ENCODE data around the gene TSC2.
A peak's percentile ranks its signal among the peaks of the same experiment; 100 is the strongest.
"Not testable (repeated sequence)": the region's sequence is repeated elsewhere in the genome, so short reads cannot be mapped to it uniquely, and the experiment has no call there.

TSC2 gene

DNA sequence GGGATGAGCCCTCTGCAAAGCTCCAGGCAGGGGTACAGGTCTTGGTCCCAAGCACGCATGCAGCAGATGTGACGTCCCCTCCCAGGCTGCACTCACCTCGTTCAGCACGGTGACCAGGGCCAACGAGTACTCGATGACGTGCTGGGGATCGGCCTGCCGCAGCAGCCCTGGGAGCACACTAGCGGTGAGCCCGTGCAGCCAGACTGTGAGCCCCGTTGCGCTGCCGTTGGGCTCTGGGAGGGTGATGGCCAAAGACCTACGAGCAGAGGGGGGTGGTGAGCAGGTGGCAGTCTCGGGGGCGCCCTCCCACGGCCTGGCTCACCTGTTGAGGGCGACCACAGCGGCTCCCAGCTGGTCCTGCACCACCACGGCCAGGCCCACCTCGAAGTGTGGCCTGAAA is 58.0 kb downstream of the TSC2 start:
- DNase-seq (ENCODE audit: low spot score): peak; percentile 18

DNA sequence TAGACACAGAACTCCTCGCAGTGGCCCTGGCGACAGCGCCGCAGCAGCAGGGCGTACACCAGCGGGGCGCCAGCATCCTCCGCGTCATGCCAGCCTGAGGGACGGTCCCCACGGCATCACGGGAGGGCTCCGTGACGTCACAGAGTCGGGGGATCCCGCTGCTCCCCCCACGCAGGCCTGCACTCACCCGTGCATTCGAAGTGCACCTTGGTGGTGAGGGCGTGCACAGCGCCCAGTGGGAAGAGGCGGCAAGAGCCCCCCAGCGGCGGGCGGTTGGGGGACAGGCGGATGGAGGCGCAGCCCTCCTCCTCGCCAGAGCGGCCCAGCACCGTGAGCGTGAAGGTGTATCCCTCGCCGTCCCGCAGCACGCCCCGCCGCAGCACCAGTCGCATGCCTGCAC is 58.4 kb downstream of the TSC2 start:
- not testable (repeated sequence) for DNase-seq (ENCODE audit: low spot score)

DNA sequence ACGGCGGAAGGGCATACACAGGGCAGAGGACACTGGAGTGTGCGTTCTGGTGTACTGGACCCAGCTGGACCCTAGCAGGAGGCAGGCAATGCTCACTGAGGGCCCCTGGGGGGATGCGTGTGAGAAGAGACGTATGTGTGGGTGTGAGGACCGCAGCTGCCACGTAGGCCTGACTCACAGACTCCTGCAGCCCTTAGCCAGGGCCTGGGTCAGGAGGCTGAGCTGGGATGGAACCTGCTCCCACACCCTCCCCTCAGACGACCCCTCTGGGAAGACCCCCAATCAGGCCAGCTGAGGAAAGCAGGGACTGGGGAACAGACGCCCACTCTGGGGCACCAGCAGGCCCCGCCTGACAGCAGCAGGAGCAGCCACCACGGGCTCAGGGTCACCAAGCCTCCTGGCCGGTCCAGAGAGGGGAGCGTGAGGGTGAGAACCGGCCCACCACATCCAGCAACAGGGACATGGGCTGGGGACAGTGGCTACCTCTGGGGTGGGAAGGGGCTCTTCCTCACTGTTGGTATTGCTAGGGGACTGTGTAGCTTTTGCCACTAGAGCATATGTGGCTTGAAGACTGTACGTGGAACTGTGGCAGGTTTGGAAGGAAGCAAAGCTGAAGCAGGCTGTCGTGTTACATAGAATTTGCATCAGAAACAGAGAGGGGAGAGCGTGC is 59.5 kb downstream of the TSC2 start:
- not testable (repeated sequence) for DNase-seq (ENCODE audit: low spot score)

DNA sequence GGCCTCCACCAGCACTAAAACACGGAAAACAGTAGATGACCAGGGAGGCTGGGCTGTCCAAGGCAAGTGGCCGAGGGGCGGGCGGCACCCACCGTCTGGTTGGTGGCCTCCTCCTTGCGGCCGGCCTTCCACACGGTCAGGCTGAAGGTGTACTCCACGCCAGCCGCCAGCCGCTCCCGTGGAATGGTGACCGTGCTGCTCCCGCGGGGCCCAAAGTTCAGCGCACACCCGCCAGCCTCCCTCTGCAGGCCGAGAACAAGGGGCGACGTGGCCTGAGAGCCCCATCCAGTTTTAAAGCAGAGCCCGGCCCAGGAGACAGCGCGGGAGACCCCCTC is 60.0 kb downstream of the TSC2 start:
- not testable (repeated sequence) for DNase-seq (ENCODE audit: low spot score)

DNA sequence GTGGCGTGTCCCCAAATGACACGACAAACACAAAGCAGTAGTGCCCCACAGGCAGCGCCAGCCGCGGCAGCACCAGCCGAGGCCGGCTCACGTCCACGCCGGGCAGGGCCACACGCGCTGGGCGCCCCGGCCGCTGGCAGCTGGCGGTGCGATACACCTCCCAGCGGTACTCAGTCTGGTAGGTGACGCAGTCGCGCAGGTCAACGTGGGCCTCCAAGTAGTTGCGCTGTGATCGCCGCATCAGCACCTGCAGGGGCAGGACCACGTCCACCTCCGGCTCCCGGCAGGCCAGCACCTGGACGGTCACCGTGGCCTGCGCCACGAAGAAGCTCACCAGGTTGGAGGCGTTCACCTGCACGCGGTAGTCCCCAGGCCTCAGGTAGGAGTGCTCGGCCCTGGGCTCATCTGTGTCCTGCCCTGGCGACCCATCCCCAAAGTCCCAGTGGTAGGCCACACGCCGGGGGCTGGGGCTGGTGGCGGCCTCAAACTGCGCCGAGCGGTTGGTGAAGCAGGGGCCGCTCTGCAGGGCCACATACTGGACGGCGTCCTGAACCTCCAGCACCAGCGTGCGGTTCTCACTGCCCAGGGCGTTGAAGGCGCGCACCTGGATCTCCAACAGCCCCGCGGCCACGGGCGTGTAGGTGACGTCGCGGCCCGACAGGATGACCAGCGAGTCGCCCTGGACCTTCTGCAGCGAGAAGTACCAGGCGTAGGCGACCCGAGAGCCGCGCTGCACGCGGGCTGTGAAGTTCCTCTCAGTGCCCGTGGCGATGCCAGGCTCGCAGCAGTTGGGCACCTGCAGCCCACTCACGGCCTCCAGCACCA is 60.9 kb downstream of the TSC2 start:
- not testable (repeated sequence) for DNase-seq (ENCODE audit: low spot score)

DNA sequence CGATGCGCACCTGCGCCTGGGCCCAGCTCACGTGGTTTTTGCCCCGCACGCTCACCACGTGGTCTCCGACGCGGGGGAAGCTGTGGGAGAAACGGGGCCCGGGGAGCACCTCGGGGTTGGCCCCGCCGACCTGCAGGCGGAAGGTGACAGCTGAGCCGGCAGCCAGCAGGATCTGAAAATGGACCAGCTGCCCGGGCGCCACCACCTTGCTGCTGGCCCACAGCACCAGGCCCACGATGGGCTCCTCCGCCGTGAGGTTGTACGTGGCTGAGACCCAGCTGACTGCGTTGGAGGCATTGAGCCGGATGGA is 61.4 kb downstream of the TSC2 start:
- DNase-seq (ENCODE audit: low spot score): not testable (repeated sequence)

DNA sequence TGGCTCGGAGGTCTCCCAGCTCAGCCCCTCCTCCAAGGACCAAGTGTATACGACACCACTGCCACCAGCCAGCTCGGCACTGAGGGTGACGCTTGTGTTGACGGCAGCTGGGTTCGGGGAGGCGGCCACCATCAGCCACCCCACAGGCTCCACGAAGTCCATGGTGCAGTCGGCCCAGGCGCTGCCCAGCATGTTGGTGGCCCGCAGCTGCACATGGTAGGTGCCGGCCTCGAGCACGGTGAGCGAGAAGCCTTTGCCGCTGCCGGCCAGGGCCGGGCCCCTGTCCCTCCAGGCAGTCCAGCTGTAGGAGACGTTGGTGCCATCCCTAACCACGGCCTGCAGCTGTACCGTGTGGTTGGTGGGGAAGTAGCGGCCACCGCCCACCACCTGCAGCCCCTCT is 62.1 kb downstream of the TSC2 start:
- not testable (repeated sequence) for DNase-seq (ENCODE audit: low spot score)

DNA sequence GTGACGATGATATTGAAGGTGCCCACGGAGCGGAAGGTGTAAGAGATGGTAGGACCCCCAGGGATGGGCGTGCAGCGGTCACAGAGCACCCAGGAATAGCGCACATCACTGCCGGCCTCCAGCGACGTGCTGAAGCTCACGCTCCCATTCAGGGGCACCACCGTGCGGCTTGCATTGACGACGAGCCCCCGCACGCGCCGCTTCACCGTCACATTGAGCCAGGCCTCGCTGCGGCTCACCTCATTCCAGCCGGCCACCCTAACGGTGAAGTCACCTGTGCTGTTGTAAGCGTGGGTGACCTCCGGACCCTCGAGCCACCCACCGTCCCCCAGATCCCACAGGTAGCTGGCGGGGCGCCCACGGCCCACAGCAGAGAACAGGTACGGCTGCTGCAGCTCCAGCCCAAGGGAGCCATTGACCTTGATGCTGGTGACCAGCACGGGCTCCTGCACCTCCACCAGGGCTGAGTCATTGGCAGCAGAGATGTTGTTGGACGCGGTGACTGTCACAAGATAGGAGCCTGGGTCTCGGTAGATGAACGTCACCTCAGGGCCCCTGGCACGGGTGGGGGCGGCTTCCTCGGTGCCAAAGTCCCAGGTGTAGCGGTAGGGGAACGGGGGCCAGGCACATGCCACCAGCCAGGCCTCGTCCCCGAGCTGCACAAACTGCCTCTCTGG is 62.7 kb downstream of the TSC2 start:
- DNase-seq (ENCODE audit: low spot score): not testable (repeated sequence)

DNA sequence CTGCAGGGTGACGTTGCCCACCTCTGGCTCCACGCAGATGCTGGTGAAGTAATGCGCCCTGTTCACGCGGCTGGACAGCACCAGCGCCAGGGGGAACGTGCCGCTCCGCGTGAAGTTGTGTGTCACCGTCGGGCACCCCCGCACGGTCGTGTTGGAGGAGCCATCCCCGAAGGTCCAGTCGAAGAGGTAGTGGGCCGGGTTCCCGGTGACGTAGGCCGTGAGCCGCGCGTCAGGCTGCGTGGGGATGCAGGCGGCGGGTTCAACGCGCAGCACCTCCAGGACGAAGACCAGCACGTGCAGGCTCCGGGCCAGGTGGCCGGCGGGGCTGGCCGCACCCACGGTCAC is 63.2 kb downstream of the TSC2 start:
- not testable (repeated sequence) for DNase-seq (ENCODE audit: low spot score)

DNA sequence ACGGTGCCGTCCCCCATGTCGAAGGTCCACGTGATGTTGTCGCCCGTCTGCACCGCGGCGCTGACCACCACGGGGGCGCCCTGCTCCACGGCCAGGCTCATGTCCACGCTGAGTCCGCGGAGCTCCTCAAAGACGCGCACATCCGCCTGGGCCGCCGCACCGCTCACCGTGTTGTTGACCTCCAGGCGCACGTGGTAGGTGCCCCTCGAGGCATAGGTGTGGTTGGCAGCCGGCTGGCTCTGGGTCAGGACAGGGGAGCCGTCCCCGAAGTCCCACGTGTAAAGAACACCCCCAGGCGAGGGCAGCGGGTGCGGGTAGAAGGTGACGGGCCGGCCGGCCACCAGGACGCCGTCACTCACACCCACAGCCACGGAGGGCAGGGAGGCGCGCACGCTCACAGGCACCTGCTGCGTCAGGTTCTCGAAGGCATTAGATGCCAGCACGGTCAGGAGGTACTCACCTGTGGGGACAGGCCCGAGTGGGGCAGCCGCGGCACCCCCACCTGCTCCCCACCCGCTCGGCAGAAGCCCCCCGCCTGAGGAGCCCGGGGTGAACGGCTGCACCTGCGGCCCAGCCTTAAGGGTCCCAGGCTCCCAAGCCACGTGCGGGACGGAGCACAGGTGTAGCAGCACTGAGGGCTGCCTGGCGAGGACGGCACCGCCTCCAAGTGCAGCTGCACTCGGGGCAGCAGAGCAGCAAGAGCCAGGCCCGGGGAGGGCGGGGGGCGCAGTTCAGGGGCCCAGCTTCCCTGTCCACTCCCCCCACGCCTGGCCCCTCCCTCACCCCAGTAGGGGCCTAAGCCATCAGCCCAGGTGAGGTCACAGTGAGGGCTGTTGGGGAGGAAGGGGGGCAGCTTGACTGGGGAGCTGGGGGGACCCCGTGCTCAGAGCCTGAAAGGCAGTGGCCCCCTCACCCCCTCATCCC is 63.9 kb downstream of the TSC2 start:
- DNase-seq (ENCODE audit: low spot score): not testable (repeated sequence)

DNA sequence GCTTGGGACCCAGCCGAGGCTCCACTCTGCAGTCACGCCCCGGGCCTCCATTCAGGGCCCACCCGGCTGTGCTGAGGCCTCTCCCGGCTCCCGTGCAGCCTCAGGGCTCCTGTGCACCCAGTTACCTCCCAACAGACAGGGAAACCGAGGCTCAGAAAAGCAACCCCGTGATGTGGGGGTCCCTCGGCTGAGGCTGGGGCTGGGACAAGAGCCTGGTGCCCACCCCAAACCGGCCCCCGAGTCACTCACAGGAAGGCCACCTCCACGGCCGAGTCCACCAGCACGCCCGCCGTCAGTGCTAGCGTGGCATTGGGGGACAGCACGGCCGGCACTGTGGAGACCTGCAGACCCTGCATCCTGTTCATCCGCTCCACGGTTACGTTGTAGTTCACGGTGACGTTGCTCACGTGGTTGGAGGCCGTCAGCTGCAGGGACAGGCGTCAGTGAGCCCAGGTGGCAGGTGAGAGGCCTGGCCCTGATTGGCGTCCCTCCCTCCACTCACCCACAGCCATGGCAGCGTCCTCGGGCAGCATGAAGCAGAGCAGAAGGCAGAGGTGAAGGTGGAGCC is 64.8 kb downstream of the TSC2 start:
- DNase-seq (ENCODE audit: low spot score): not testable (repeated sequence)

DNA sequence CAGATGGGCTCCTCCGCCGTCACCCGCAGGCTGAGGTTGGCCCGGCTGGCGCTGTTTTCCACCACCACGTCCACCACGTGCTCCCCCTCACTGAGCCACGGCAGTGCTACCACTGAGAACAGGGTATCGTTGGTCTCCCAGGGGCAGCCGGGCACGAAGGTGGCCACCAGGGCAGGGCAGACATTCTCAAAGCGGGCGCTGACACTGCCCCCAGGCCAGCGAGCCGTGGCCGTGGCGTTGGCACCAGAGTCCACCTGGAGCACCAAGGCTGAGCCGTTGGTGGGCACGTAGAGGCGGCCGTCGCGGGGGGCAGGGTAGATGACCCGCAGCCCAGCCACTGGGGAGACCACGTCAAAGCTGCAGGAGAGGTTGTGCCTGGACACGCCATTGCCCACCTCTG is 66.4 kb downstream of the TSC2 start:
- DNase-seq (ENCODE audit: low spot score): not testable (repeated sequence)

DNA sequence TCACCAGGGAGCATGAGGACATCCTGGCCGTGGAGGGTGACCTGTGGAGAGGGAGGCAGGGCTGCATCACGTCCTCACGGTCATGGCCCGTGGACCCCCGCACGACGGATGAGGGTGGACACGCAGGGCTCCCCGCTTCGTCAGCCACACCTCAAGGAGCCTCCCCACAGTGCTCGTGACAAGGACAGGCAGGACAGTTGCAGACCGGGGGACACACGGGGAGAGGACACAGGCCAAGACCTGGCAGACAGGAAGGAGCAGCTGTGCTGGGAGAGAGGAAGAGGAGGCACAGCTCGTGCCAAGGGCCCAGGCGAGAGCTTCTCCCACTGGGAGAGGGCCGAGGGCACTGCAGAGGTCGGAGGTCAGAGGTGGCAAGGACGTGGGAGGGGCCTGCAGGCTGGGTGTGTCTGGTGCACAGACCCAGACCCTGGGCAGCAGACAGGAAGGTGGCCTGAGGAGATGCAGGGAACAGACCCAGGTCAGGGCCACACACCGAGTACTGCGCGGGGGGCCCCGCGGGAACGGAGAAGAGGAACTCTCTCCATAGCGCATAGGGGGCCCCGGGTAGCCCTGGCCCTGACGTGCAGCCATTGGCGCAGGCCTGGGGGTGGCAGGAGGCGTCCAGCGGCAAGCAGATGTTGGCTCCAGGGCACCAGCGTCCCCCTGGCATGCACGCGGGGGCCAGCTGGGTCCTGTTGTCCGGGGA is 67.3 kb downstream of the TSC2 start:
- DNase-seq (ENCODE audit: low spot score): not testable (repeated sequence)

DNA sequence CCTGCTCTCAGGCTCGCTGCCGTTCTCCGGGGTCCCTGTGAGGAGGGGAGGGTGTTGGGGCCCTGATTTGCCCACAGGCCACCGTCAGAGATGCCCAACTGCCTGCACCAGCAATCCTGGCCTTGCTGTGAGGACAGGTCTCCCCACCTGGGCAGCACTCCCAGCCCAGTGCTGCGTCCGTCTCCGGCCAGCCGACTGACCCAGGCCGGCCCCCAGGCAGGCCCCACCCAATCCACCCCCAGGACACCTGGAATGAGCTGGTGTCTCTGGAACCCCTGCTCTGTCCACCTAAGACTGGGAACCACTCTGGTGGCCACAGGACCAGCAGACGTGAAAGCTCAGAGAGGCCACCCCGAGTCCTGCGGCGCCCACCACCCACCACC is 67.8 kb downstream of the TSC2 start:
- DNase-seq (ENCODE audit: low spot score): no peak

DNA sequence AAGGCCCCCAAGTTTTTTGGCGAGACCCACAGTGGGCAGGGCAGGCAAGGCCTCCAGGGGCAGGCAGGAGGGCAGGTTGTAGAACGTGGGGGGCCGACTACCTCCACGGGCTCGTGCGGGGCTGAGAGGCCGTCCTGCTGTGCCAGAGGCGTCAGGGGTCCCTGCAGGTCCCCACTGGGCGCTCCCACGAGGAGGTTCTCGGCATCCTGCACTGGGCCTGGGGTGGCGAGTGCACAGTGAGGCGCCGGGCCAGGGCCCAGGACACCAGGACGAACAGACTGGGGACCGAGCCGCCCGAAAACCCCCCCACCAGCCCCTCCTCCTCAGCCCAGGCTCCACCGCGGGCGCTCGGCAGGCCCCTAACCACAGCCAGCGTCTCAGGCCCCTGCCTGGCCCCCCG is 68.6 kb downstream of the TSC2 start:
- DNase-seq (ENCODE audit: low spot score): not testable (repeated sequence)

DNA sequence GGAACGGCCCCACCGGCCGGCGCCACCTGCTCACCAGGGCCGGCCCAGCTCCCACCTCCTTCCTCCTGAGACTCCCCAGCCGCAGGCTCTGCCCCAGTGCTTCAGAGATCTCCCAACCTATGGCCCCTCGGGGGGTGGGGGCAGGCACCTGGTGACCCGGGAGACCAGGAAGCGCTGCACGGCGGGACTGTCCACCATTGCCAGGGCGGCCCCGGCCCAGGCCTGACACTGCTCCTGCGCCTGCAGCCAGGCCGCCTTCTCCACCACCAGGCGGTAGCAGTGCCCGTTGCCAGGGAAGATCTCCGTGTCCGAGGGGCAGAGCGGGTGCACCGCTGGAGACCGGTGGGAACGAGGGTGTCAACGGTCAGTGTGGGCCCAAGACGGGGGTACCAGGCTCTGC is 69.6 kb downstream of the TSC2 start:
- DNase-seq (ENCODE audit: low spot score): not testable (repeated sequence)

DNA sequence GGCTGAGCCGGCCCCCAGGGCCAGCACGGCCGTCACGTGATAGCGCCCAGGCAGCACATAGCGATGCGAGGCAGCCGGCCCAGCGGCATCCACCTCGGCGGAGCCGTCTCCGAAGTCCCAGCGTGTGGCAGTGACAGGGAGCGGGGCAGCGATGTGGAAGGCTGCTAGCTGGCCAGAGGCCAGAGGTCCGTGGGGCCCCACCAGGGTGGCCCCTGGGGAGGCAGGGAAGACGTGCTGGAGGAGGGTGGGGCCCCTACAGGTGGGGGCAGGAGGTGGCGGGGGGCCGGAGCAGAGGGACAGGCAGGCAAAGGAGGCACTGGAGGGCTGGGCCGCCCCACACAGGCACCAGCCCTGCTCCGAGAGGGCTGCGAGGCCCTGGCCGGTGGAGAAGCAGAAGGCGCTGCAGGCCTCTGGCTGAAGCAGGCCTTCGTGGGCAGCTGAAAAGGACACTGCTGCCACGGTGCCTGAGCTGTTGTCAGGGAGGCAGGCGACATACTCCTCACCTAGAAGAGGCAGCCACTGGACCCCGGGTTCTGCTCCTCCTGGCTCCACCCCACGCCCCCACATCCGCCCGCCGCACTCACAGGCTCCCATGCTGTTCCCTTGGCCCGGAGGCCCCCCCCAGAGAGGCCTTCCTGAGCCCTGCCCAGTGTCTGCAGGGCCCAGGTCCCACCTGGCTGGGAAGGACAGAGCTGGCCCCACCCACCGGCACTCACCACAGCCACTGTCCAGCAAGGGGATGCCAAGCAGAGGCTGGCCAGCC is 70.4 kb downstream of the TSC2 start:
- not testable (repeated sequence) for DNase-seq (ENCODE audit: low spot score)

DNA sequence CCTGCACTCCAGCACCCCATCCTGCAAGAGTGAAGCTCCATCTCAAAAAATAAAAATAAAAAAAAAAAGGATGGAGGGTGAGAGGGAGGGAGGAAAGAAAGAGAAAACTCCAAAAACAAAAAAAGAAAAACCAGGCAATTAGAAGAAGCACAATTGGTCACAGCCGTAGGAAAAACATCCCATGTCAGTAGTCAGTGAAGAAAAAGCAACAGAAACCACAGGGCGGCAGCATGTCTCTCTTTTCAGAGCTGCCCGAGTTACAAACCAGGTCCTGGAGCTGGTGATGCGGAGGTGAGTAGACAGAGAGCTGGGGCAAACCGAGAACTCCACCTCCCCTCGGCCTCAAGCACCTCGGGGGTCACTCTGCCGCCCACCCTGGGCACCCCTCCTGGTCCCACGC is 73.5 kb downstream of the TSC2 start:
- DNase-seq (ENCODE audit: low spot score): not testable (repeated sequence)

DNA sequence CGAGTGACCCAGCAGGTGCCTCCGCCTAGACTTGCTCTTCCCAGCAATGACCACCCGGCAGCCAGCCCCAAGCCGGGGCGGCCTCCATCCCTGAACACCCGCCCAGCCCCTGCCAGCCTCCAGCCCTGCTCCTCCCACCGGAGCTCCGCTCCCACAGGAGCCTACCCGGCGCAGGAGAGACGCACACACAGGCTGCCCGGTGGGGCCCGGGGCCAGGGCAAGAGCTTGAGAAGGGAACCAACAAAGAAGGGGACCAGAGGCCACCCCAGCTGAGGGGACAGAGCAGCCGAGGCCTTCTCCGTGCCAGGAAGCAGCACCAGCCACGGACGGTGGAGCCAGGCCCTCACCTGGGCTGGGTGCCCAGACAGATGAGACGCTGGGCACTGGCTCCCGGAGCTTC is 74.1 kb downstream of the TSC2 start:
- DNase-seq (ENCODE audit: low spot score): no peak

DNA sequence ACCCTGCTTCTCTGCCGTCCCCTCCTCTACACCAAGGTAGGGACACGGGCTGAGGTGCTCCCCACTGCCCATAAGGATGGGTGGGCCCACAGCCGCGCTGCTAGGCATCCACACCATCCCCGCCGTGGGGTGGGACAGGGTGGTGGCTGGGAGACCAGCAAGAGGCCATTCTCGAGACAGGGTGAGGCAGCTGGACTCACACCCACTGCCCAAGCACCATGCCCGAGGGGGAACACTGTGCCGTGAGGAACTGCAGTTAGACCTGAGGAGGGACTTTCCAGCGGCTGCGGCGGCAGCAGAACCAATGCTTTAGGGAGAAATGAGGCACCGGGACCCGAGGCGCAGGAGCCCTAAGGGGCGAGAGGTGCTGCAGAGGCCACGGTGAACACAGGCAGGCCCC is 74.6 kb downstream of the TSC2 start:
- no peak for DNase-seq (ENCODE audit: low spot score)
